Measurements from ENCODE around the gene CPNE7. TPM values are rescaled to one million over a fixed set of nuclear protein-coding genes. Genes with fewer than 3 reads are reported as not detected.
"Not testable (repeated sequence)": the region's sequence is repeated elsewhere in the genome, so short reads cannot be mapped to it uniquely, and the experiment has no call there.

Gene CPNE7
- total RNA-seq, 4 donors from 2014 or later = 1.1 to 3.3 (median 2.5) TPM

DNA sequence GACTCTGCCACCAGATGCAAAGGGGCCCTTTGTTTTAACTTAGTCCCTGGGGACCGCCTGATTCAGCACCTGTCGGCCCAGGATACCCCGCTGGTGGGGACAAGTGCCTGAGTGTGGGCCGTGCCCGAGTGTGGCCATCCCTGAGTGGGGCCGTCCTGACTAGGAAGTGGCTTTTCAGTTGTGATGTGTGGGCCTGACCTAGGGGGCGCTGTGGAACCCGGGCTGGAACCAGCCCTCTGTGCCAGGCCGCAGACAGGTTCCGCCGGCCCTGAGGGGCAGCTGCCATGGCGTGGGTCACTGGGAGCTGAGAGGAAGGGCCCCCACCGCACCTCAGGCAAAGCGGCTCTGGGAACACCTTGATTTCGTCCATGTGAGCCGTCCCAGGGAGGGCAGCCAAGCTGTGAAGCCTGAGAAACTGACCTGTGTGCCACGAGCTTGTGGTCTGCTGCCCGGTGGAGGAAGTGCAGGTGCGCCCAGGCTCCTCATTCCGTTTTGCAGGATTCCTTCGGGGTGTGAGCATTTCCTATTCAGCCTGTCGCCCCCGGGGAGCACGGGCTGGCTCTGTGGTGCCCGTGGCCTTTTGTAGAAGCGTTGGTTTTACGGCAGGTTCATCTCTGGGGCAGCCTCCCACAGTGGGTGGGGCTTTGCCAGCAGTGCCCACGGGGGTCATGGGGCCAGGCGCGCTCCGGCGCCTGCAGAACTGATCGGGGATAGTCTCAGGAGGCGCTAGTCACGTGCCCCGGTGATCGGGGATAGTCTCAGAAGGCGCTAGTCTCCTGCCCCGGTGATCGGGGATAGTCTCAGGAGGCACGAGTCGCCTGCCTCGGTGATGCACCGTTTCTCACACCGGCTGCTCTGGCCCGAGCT is 9.8 kb upstream of the CPNE7 start:
- DNase-seq (ENCODE audit: low spot score in 2 of 2) = peak; percentile 40 to 90
- H3K4me3 ChIP-seq (ENCODE audit: low read depth, poor library complexity, severe bottlenecking) = no peak overlapping the region
- WGBS, 2 donors = 3 to 4% methylated on average over 20 to 39 of the region's 46 CpGs
- intact Hi-C loops (cut with DNase I; ENCODE audit: low total_unique reads) = no loop called here
- TF ChIP-seq CTCF (IDR thresholded peaks at IDR 0.05) = no peak
- TF ChIP-seq POLR2A (IDR thresholded peaks at IDR 0.05) = no peak

DNA sequence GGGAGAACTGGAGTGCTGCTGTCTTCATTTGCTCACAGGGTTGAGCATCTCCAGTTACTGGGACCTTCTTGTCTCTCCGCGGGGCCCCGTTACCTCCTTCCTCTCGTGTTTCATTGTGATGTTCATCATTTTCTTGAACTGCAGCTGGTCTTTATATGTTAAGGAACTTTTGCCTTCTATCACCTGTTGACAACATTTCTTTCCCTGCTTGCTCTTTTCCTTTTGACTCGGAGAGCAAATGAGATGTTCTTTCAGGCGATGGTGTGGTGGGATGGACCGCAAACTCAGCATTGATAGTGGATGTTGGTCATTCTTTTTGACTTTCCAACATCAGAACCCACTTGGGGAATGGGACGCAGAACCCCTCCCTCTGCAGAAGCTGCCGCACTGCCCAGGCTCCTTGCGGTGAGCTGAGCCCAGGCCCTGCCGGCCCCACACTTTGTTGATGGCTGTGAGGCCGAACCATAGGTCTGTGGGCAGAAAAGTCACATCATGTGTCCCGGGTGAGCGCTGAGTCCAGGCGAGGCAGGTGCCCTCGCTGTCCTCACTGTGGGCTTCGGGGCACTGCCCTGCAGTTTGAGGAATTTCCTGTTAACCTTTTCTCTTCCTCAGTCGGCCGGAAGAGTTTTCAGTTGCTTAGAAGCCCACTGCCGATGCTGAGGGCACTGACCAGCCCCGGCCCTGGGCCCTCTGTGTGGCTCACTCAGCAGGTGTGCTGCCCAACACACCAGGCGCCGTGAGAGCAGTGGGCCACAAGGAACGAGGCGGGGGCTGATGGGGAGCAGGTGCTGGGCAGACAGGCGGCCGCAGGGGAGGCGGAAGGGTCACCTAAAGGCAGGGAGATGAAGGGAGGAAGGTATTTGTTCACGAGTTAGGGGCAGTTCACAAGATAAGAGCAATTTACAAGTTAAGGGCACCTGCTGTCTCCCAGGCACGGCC is 7.6 kb upstream of the CPNE7 start:
- no peak overlapping the region for H3K4me3 ChIP-seq (ENCODE audit: low read depth, poor library complexity, severe bottlenecking)
- intact Hi-C loops (cut with DNase I; ENCODE audit: low total_unique reads) = no loop called here

DNA sequence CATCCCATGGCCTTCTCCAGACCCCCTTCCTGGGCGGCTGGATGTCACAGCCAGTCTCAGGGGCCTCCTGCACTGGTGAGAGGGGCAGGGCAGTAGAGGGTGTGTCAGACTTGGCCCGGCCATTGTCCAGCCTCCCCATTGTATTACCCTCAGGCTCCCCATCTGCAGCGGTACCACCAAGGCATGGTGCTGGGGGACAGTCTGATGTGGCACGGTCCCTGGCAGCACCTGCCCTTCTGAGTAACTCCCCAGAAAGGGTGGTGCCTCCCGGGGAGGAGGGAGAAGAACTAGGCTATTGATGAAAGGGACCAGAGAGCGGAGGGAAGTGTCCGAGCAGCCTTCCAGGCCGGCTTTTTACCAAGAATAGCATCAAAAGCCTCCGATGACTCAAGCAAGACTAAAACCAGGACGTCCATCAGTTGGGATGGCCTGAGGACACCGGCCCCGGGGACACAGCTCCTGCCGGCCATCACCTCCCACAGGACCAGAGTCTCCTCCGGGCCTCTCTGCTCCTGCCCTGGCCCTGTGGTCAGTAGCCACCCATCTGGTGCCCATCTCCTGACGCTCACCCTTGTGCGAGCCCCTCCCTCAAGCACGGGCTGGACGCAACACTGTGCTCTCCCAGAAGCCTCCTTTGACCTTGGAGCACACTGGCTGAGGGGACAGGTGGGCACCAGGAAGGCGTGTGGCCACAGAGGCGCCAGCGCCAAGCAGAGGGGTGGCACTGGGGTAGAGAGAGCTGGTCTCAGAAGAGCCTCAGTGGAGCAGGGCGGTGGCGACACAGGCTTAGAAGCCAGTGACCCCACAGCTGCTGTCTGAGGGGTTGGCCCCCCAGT is 5.8 kb upstream of the CPNE7 start:
- TF ChIP-seq POLR2A (IDR thresholded peaks at IDR 0.05) (no peak), CTCF (IDR thresholded peaks at IDR 0.05) (no peak)
- DNase-seq (ENCODE audit: low spot score in 2 of 2) = no peak
- 77 to 80% methylated on average over 22 to 23 of the region's 23 CpGs for WGBS, 2 donors
- H3K4me3 ChIP-seq (ENCODE audit: low read depth, poor library complexity, severe bottlenecking) = no peak overlapping the region
- intact Hi-C loops (cut with DNase I; ENCODE audit: low total_unique reads) = no loop called here

More for the DNA sequence above, 7.6 kb upstream of the CPNE7 start:
- 77 to 82% methylated on average over 30 of the region's 30 CpGs for WGBS, 2 donors
- DNase-seq (ENCODE audit: low spot score in 2 of 2) = no peak
- no peak for TF ChIP-seq CTCF (IDR thresholded peaks at IDR 0.05)
- TF ChIP-seq POLR2A (IDR thresholded peaks at IDR 0.05) = no peak

- DNase-seq (ENCODE audit: low spot score in 2 of 2) = no peak
- intact Hi-C loops (cut with DNase I; ENCODE audit: low total_unique reads) = no loop called here
- 75 to 86% methylated on average over 24 to 29 of the region's 30 CpGs for WGBS, 2 donors
Observed at GRCh38 chr16:89570342-89570923, 5.1 kb upstream of the CPNE7 start.

GRCh38 chr16:89570983-89571598 is 4.5 kb upstream of the CPNE7 start:
- intact Hi-C loops (cut with DNase I; ENCODE audit: low total_unique reads); DNase-seq (ENCODE audit: low spot score in 2 of 2); H3K4me3 ChIP-seq (ENCODE audit: low read depth, poor library complexity, severe bottlenecking): not testable (repeated sequence)
- WGBS, 2 donors = 82 to 86% methylated on average over 25 to 35 of the region's 36 CpGs

More at GRCh38 chr16:89570342-89570923, 5.1 kb upstream of the CPNE7 start:
- no peak for TF ChIP-seq CTCF (IDR thresholded peaks at IDR 0.05)
- no peak for TF ChIP-seq POLR2A (IDR thresholded peaks at IDR 0.05)
- no peak overlapping the region for H3K4me3 ChIP-seq (ENCODE audit: low read depth, poor library complexity, severe bottlenecking)

All from lower leg skin (tissue), 4 donors.